ENCODE measurements around the gene OR2Z1.
"Not testable (repeated sequence)": the region's sequence is repeated elsewhere in the genome, so short reads cannot be mapped to it uniquely, and the experiment has no call there.

Gene OR2Z1

DNA sequence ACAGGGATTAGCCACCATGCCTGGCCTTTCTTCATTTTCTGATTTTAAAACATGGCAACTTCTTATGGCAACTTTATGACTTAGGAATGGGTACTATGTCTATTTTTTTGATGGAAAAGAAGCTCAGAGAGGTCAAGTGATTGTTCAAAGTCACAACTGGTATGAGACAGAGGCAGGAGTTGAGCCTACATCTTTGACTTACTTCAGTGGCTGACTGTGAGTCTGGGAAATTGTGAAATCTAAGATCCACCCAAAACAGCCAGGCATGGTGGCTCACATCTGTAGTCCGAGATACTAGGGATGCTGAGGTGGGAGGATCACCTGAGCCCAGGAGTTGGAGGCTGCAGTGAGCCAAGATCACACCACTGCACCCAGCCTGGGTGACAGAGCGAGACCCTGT is 20.5 kb upstream of the OR2Z1 start:
- no peak for DNase-seq (ENCODE audit: extremely low read depth, low read depth)
- TF ChIP-seq, protein P1, sequence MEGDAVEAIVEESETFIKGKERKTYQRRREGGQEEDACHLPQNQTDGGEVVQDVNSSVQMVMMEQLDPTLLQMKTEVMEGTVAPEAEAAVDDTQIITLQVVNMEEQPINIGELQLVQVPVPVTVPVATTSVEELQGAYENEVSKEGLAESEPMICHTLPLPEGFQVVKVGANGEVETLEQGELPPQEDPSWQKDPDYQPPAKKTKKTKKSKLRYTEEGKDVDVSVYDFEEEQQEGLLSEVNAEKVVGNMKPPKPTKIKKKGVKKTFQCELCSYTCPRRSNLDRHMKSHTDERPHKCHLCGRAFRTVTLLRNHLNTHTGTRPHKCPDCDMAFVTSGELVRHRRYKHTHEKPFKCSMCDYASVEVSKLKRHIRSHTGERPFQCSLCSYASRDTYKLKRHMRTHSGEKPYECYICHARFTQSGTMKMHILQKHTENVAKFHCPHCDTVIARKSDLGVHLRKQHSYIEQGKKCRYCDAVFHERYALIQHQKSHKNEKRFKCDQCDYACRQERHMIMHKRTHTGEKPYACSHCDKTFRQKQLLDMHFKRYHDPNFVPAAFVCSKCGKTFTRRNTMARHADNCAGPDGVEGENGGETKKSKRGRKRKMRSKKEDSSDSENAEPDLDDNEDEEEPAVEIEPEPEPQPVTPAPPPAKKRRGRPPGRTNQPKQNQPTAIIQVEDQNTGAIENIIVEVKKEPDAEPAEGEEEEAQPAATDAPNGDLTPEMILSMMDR (IDR thresholded peaks at IDR 0.05; ENCODE audit: low read depth, low read length, missing control alignments): no peak
- no peak overlapping the region for H3K4me3 ChIP-seq (replicated peaks; ENCODE audit: low read depth, low read length)

DNA sequence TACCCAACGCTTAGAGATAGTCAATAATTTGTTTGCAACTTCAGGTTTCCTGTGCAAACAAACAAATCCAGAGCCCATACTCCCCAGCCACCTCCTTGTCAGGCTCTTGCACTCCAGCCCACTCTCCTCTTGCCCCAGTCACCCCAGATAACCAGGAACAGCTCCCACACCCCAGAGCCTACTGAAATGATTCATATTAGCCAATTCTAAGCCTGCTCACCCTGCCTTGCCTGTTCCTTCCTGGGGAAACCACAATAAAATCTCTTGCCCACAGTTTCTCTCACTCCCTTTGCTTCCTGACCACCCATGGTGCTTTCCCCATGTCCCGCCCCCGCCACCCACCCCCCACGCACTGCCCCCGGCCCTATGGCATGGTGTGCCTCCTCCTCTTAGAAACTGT is 19.1 kb upstream of the OR2Z1 start:
- no peak for DNase-seq (ENCODE audit: extremely low read depth, low read depth)
- TF ChIP-seq, protein P1 (IDR thresholded peaks at IDR 0.05; ENCODE audit: low read depth, low read length, missing control alignments): no peak
- no peak overlapping the region for H3K4me3 ChIP-seq (replicated peaks; ENCODE audit: low read depth, low read length)

DNA sequence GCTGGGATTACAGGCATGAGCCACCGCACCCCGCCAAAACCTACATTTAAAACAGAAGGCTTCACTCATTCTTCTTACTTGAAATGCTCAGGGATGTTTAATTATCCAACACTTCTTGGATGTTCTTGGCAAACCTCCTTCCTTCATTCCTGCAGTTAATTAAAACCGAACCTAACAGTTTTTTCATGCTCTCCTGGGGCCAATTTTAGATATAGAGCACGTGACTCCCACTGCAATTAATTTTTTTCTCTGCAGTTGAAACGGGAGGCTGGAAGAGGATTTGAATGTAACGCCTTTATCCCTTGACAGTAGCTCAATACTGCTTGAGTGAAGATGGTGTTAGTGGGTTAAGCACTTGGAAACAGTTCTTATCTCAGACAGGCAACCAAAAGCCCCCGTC is 18.2 kb upstream of the OR2Z1 start:
- H3K4me3 ChIP-seq (replicated peaks; ENCODE audit: low read depth, low read length): no peak overlapping the region
- TF ChIP-seq, protein P1 (IDR thresholded peaks at IDR 0.05; ENCODE audit: low read depth, low read length, missing control alignments): no peak
- no peak for DNase-seq (ENCODE audit: extremely low read depth, low read depth)

DNA sequence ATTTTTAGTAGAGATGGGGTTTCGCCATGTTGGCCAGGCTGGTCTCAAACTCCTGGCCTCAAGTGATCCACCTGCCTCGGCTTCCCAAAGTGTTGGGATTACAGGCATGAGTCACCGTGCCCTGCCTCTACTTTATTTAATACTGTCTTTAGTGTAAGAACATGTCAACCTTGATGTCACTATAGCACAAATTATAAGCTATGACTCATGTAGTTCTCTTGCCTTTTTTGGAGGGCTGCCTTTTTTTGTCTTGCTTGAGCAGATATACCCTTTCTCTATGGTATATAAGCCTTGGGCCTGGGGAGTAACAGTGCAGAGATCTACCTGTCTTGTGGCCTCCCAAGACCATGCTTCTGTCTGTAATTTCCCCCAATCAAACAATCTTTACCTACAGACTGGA is 16.1 kb upstream of the OR2Z1 start:
- not testable (repeated sequence) for DNase-seq (ENCODE audit: extremely low read depth, low read depth)

DNA sequence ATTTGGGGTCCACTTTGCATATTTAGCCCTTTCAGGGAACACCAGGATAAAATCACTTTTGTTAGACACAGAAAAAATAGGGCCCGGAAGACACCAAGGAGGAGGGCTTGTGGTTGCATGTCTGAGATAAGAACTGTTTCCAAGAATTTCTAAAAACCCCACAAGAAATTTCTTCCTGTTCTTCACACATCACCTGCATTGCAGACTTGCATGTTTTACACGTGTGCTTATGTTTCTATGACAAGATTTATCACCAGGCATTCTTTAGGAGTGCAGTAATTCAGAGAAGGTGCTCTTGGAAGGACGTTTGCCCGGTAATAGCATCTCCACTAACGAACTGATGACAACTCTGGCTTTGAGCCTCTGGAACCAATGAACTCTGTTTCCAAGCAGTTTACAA is 15.7 kb upstream of the OR2Z1 start:
- DNase-seq (ENCODE audit: extremely low read depth, low read depth): no peak
- TF ChIP-seq, protein P1 (IDR thresholded peaks at IDR 0.05; ENCODE audit: low read depth, low read length, missing control alignments): no peak
- H3K4me3 ChIP-seq (replicated peaks; ENCODE audit: low read depth, low read length): no peak overlapping the region

More for the DNA sequence above, 16.1 kb upstream of the OR2Z1 start:
- not testable (repeated sequence) for H3K4me3 ChIP-seq (replicated peaks; ENCODE audit: low read depth, low read length)

DNA sequence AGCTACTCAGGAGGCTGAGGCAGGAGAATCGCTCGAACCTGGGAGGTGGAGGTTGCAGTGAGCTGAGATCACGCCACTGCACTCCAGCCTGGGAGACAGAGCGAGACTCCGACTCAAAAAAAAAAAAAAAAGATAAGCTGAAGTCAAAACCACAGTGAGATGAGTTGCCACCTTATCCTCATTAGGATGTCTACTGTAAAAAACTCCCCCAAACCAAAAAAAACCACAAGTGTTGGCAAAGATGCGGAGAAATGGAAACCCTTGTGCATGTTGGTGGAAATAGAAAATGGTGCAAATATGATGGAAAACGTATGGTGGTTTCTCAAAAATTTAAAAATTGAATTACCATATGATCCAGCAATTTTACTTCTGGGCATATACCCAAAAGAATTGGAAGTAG is 11.1 kb upstream of the OR2Z1 start:
- not testable (repeated sequence) for H3K4me3 ChIP-seq (replicated peaks; ENCODE audit: low read depth, low read length); DNase-seq (ENCODE audit: extremely low read depth, low read depth)

DNA sequence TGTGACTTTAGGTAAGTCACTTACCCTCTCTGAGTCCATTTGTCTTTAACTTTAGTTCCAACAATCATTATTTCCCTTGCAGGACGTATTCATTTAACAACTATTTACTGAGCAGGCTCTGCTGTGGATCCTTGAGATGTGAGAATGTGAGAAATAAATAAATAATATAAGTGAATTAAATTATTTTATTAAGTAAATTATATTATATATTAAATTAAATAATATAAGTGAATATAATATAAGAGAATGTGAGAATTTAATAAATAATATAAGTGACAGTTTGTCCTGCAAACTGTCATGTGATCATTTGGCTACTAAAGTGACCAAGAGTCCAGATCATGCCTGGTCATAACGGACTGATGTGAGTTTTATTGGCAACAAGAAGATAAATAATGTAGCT is 598 bp downstream of the OR2Z1 start:
- no peak for DNase-seq (ENCODE audit: extremely low read depth, low read depth)
- H3K4me3 ChIP-seq (replicated peaks; ENCODE audit: low read depth, low read length): no peak overlapping the region
- TF ChIP-seq, protein P1 (IDR thresholded peaks at IDR 0.05; ENCODE audit: low read depth, low read length, missing control alignments): no peak

DNA sequence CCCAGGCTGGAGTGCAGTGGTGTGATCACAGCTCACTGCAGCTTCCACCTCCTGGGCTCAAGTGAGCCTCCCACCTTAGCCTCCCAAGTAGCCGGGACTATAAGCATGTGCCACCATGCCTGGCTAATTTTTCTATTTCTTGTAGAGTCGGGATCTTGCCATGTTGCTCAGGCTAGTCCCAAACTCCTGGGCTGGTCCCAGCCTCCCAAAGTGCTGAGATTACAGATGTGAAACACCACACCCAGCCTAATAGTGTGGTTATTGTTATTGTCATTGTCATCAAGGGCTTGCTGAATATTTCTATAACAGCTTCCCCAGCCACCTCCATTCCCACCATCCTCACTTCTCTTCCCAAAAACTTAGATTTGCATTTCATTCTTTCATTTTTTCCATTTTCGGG is 2.8 kb downstream of the OR2Z1 start:
- TF ChIP-seq, protein P1 (IDR thresholded peaks at IDR 0.05; ENCODE audit: low read depth, low read length, missing control alignments): no peak
- DNase-seq (ENCODE audit: extremely low read depth, low read depth): no peak
- H3K4me3 ChIP-seq (replicated peaks; ENCODE audit: low read depth, low read length): no peak overlapping the region

Measured in HFF-Myc (cell line).